H9 (cell line): Measurements from ENCODE around the gene ARL2BP. TPM values are rescaled to one million over a fixed set of nuclear protein-coding genes. Genes with fewer than 3 reads are reported as not detected.

ENCODE experiments used
- DNase-seq: peaks from one replicate; pipeline ENCODE4 v3.0.0-alpha.2; 2017
- H2AFZ ChIP-seq: one replicate; pipeline ENCODE4 v1.6.1; 2013; ENCODE audit warnings: mild to moderate bottlenecking, low read length, control low read depth, moderate library complexity
- H2AK5ac ChIP-seq: 2 replicates; pipeline ENCODE4 v1.6.1; 2013; ENCODE audit warnings: low read length, control low read depth, mixed read lengths; ENCODE audit not compliant: insufficient read length
- H2BK120ac ChIP-seq: one replicate; pipeline ENCODE4 v1.6.1; 2013; ENCODE audit warnings: low read depth, mild to moderate bottlenecking, low read length, control low read depth, inconsistent platforms; ENCODE audit not compliant: poor library complexity, severe bottlenecking
- H2BK12ac ChIP-seq: 2 replicates; pipeline ENCODE4 v1.6.1; 2013; ENCODE audit warnings: low read length, control low read depth, mixed read lengths, low read depth; ENCODE audit not compliant: insufficient read length
- H2BK15ac ChIP-seq: 2 replicates; pipeline ENCODE4 v1.6.1; 2013; ENCODE audit warnings: low read depth, low read length, control low read depth
- H2BK20ac ChIP-seq: one replicate; pipeline ENCODE4 v1.6.1; 2013; ENCODE audit warnings: low read depth, mild to moderate bottlenecking, low read length, control low read depth, inconsistent platforms; ENCODE audit not compliant: poor library complexity, severe bottlenecking
- H2BK5ac ChIP-seq: 2 replicates; pipeline ENCODE4 v1.6.1; 2013; ENCODE audit warnings: low read length, control low read depth, mixed read lengths; ENCODE audit not compliant: insufficient read length
- H3K14ac ChIP-seq: 2 replicates; pipeline ENCODE4 v1.6.1; 2013; ENCODE audit warnings: low read length, control low read depth; ENCODE audit not compliant: insufficient read depth
- H3K18ac ChIP-seq: 2 replicates; pipeline ENCODE4 v1.6.1; 2013; ENCODE audit warnings: low read depth, mild to moderate bottlenecking, mixed read lengths, low read length, control low read depth; ENCODE audit not compliant: insufficient read length
- H3K23ac ChIP-seq: 2 replicates; pipeline ENCODE4 v1.6.1; 2013; ENCODE audit warnings: low read length, control low read depth, mixed read lengths, low read depth; ENCODE audit not compliant: insufficient read length
- H3K23me2 ChIP-seq: 2 replicates; pipeline ENCODE4 v1.6.1; 2013; ENCODE audit warnings: low read depth, mild to moderate bottlenecking, mixed read lengths, low read length, control low read depth; ENCODE audit not compliant: insufficient read length, poor library complexity, severe bottlenecking
- H3K27ac ChIP-seq: 2 replicates; pipeline ENCODE4 v1.5.1; 2013; ENCODE audit warnings: low read length, control low read depth, mixed read lengths, low read depth; ENCODE audit not compliant: insufficient read length
- H3K27me3 ChIP-seq: 2 replicates; pipeline ENCODE4 v1.6.1; 2013; ENCODE audit warnings: low read length, control low read depth, inconsistent platforms; ENCODE audit not compliant: insufficient read depth
- H3K4ac ChIP-seq: 2 replicates; pipeline ENCODE4 v1.6.1; 2013; ENCODE audit warnings: low read depth, mild to moderate bottlenecking, control low read depth, inconsistent platforms, low read length, moderate library complexity
- H3K4me1 ChIP-seq: 2 replicates; pipeline ENCODE4 v1.6.1; 2013; ENCODE audit warnings: low read length, control low read depth, inconsistent platforms; ENCODE audit not compliant: insufficient read depth
- H3K4me2 ChIP-seq: 2 replicates; pipeline ENCODE4 v1.6.1; 2013; ENCODE audit warnings: low read length, control low read depth, mixed read lengths; ENCODE audit not compliant: insufficient read length, insufficient read depth
- H3K56ac ChIP-seq: 2 replicates; pipeline ENCODE4 v1.6.1; 2013; ENCODE audit warnings: low read depth, mild to moderate bottlenecking, mixed read lengths, low read length, control low read depth; ENCODE audit not compliant: insufficient read length
- H3K79me1 ChIP-seq: 2 replicates; pipeline ENCODE4 v1.6.1; 2013; ENCODE audit warnings: low read depth, mild to moderate bottlenecking, moderate library complexity, low read length, control low read depth, inconsistent platforms; ENCODE audit not compliant: insufficient read depth, poor library complexity, severe bottlenecking
- H3K79me2 ChIP-seq: 2 replicates; pipeline ENCODE4 v1.6.1; 2013; ENCODE audit warnings: low read length, control low read depth, inconsistent platforms; ENCODE audit not compliant: insufficient read depth
- H3K9ac ChIP-seq: 2 replicates; pipeline ENCODE4 v1.6.1; 2013; ENCODE audit warnings: low read length, control low read depth, mixed read lengths; ENCODE audit not compliant: insufficient read length; ENCODE audit errors: extremely low read depth
- H3K9me3 ChIP-seq: one replicate; pipeline ENCODE4 v1.6.1; 2013; ENCODE audit warnings: low read depth, low read length, inconsistent platforms; ENCODE audit not compliant: control insufficient read depth
- H3T11ph ChIP-seq: one replicate; pipeline ENCODE4 v1.6.1; 2013; ENCODE audit warnings: mild to moderate bottlenecking, low read length, control low read depth, inconsistent platforms
- H4K20me1 ChIP-seq: one replicate; pipeline ENCODE4 v1.6.1; 2013; ENCODE audit not compliant: control insufficient read depth, insufficient read length, insufficient read depth
- H4K5ac ChIP-seq: 2 replicates; pipeline ENCODE4 v1.6.1; 2013; ENCODE audit warnings: low read depth, mild to moderate bottlenecking, mixed read lengths, low read length, control low read depth; ENCODE audit not compliant: insufficient read length
- H4K8ac ChIP-seq: replicated peaks from 2 replicates; pipeline ENCODE4 v1.6.1; 2013; ENCODE audit warnings: low read length, control low read depth, mixed read lengths, low read depth; ENCODE audit not compliant: insufficient read length
- H4K91ac ChIP-seq: 2 replicates; pipeline ENCODE4 v1.6.1; 2013; ENCODE audit warnings: low read depth, mild to moderate bottlenecking, moderate library complexity, mixed read lengths, low read length, control low read depth; ENCODE audit not compliant: insufficient read length
- H3K27ac Mint-ChIP-seq, 3 experiments: 2 replicates in 2 of 3; 3 replicates in 1 of 3; pipeline ENCODE4 v1.8.0; 2020 to 2021; ENCODE audit warnings: mixed read lengths in 3 of 3, mild to moderate bottlenecking in 1 of 3, moderate library complexity in 1 of 3
- H3K27me3 Mint-ChIP-seq: 2 replicates; pipeline ENCODE4 v1.8.0; 2021; ENCODE audit warnings: low read depth, mild to moderate bottlenecking, moderate library complexity, mixed read lengths
- H3K36me3 Mint-ChIP-seq, 3 experiments: 2 replicates in 2 of 3; 3 replicates in 1 of 3; pipeline ENCODE4 v1.8.0; 2020 to 2021; ENCODE audit warnings: low read depth in 3 of 3, mixed read lengths in 3 of 3; ENCODE audit not compliant: insufficient read depth in 1 of 3
- H3K4me1 Mint-ChIP-seq, 2 experiments: 2 replicates each; pipeline ENCODE4 v1.8.0; 2020; ENCODE audit warnings: mixed read lengths in 2 of 2
- H3K4me3 Mint-ChIP-seq, 2 experiments: 2 replicates in 1 of 2; 3 replicates in 1 of 2; pipeline ENCODE4 v1.8.0; 2020 to 2021; ENCODE audit warnings: mild to moderate bottlenecking in 2 of 2, mixed read lengths in 2 of 2, moderate library complexity in 1 of 2
- H3K9me3 Mint-ChIP-seq, 2 experiments: 2 replicates in 1 of 2; 3 replicates in 1 of 2; pipeline ENCODE4 v1.8.0; 2020; ENCODE audit warnings: mild to moderate bottlenecking in 2 of 2, mixed read lengths in 2 of 2, moderate library complexity in 1 of 2
- WGBS: extraction: QIAGEN DNeasy Blood & Tissue Kit; methylation state at CpG from one replicate; pipeline ENCODE4 v1.1.7; 2013; ENCODE audit warnings: missing lambda C conversion rate, low lambda C conversion rate, mixed read lengths; ENCODE audit not compliant: insufficient read length; ENCODE audit errors: extremely low coverage; 5-methylcytosine and 5-hydroxymethylcytosine counted together
- total RNA-seq: library from RNA; stranded (reverse); gene quantifications from 2 replicates; pipeline ENCODE4 v1.2.1, GENCODE V29; 2021
- TF ChIP-seq, protein P1 (sequence below): fragments of 200-600 bp; sonication (generic); conservative IDR thresholded peaks from 3 replicates; pipeline ENCODE4 v1.8.0; 2021; ENCODE audit warnings: antibody characterized with exemption, mild to moderate bottlenecking

The ARL2BP gene
- total RNA-seq, 1 experiment from 2014 or later = 18.0 TPM

DNA sequence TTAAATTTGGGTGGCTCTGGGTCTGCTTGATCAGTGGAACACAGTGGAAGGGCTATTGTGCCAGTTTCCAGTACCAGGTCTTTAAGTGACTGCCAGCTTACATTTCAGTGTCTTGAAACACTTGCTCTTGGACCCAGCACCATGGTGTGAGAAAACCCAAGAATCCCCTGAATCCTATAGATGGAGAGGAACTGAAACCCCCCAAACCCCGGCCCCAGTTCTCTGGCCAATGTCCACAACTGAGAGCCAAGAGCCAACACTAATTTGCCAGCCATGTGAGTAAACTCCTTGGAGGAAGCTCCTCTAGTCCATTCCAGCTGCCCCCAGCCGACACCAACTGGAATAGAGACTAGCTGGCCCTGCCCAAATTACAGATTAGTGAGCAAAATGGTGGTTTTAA, 2.4 kb upstream of the ARL2BP start:
- H3K56ac ChIP-seq = no peak overlapping the region
- no CpG with 5 or more reads among the region's 2 CpGs for WGBS
- H3K4me1 ChIP-seq = no peaks in the 10 kb centered on the region
- H3K27ac Mint-ChIP-seq = peak overlapping the region in 1 of 3 experiments; percentile 12; a peak in 1 of 7 replicates
- no peaks in the 10 kb centered on the region for H3K9me3 ChIP-seq
- no peak overlapping the region for H2AFZ ChIP-seq
- no peak overlapping the region for H3T11ph ChIP-seq
- H3K27me3 Mint-ChIP-seq = no peaks in the 10 kb centered on the region; the same call in 1 of the 2 replicates
- H4K8ac ChIP-seq = no peak overlapping the region
- no peak overlapping the region for H3K4me2 ChIP-seq
- H2BK20ac ChIP-seq = no peak overlapping the region
- no peak overlapping the region for H2BK5ac ChIP-seq
- TF ChIP-seq, protein P1, sequence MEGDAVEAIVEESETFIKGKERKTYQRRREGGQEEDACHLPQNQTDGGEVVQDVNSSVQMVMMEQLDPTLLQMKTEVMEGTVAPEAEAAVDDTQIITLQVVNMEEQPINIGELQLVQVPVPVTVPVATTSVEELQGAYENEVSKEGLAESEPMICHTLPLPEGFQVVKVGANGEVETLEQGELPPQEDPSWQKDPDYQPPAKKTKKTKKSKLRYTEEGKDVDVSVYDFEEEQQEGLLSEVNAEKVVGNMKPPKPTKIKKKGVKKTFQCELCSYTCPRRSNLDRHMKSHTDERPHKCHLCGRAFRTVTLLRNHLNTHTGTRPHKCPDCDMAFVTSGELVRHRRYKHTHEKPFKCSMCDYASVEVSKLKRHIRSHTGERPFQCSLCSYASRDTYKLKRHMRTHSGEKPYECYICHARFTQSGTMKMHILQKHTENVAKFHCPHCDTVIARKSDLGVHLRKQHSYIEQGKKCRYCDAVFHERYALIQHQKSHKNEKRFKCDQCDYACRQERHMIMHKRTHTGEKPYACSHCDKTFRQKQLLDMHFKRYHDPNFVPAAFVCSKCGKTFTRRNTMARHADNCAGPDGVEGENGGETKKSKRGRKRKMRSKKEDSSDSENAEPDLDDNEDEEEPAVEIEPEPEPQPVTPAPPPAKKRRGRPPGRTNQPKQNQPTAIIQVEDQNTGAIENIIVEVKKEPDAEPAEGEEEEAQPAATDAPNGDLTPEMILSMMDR = no peak
- H3K14ac ChIP-seq = no peak overlapping the region
- H3K4me1 Mint-ChIP-seq = peaks cover 10 to 15% of the 10 kb centered on the region in 2 experiments
- no peak overlapping the region for H2BK15ac ChIP-seq
- peaks cover 3 to 11% (median 10%) of the 10 kb centered on the region in 3 experiments; a peak in 4 of 7 replicates for H3K36me3 Mint-ChIP-seq
- no peak overlapping the region for H3K23ac ChIP-seq
- no peak overlapping the region for H3K9ac ChIP-seq
- DNase-seq = no peak
- H3K9me3 Mint-ChIP-seq = no peaks in the 10 kb centered on the region
- H3K27me3 ChIP-seq = no peaks in the 10 kb centered on the region
- H4K91ac ChIP-seq = no peak overlapping the region
- no peak overlapping the region for H3K27ac ChIP-seq
- H3K23me2 ChIP-seq = peaks cover 4% of the 10 kb centered on the region
- H2BK120ac ChIP-seq = no peak overlapping the region
- H3K18ac ChIP-seq = no peak overlapping the region
- H3K79me2 ChIP-seq = no peaks in the 10 kb centered on the region
- H3K79me1 ChIP-seq = no peaks in the 10 kb centered on the region
- H3K4ac ChIP-seq = no peak overlapping the region
- H4K20me1 ChIP-seq = no peaks in the 10 kb centered on the region
- H3K4me3 Mint-ChIP-seq = no peak overlapping the region
- no peak overlapping the region for H2AK5ac ChIP-seq
- no peak overlapping the region for H2BK12ac ChIP-seq
- no peak overlapping the region for H4K5ac ChIP-seq
